IMR-90 (cell line): Measurements from ENCODE around the gene ZNF570. TPM values are rescaled to one million over a fixed set of nuclear protein-coding genes. Genes with fewer than 3 reads are reported as not detected.

ENCODE experiments used
- ATAC-seq: fragments of 200-7000 bp; cut with Tn5 transposase; 2 replicates; pipeline ENCODE4 v1.9.1; 2020; ENCODE audit warnings: low read depth, mild to moderate bottlenecking, moderate library complexity
- BruUV-seq: library from RNA; stranded (reverse); fragments of 400-500 nt; replicated peaks from 2 replicates; lab custom pipeline; 2021; lab: Mats Ljungman, UMichigan
- CTCF ChIA-PET: fragments of 300-600 bp; formaldehyde crosslinking; extraction: SDS; loops from one replicate; lab custom pipeline; 2021; ENCODE audit warnings: antibody characterized with exemption; lab: Yijun Ruan, JAX
- POLR2A ChIA-PET: fragments of 300-600 bp; sonication (Branson Sonifier 250); formaldehyde crosslinking; loops from one replicate; lab custom pipeline; 2022; ENCODE audit warnings: antibody characterized with exemption; ENCODE audit not compliant: unreplicated experiment; lab: Charles Lee
- DNase-seq: peaks from one replicate; pipeline ENCODE4 v3.0.0; 2013
- H2AFZ ChIP-seq: replicated peaks from 2 replicates; pipeline ENCODE3; 2013; ENCODE audit warnings: low read length, mild to moderate bottlenecking; ENCODE audit not compliant: poor library complexity
- H2AK5ac ChIP-seq: 2 replicates; pipeline ENCODE4 v1.6.1; 2013; ENCODE audit warnings: low read depth, low read length, inconsistent platforms
- H2AK9ac ChIP-seq: replicated peaks from 2 replicates; pipeline ENCODE3; 2013; ENCODE audit warnings: mild to moderate bottlenecking, low read depth, low read length, moderate library complexity; ENCODE audit not compliant: poor library complexity
- H2BK120ac ChIP-seq: 2 replicates; pipeline ENCODE4 v1.6.1; 2013; ENCODE audit warnings: low read depth, low read length, inconsistent platforms
- H2BK15ac ChIP-seq: 3 replicates; pipeline ENCODE4 v1.6.1; 2013; ENCODE audit warnings: low read depth, low read length, inconsistent platforms
- H2BK20ac ChIP-seq: 2 replicates; pipeline ENCODE4 v1.6.1; 2013; ENCODE audit warnings: low read depth, mild to moderate bottlenecking, inconsistent platforms, low read length, moderate library complexity
- H2BK5ac ChIP-seq: 2 replicates; pipeline ENCODE4 v1.6.1; 2013; ENCODE audit warnings: mild to moderate bottlenecking, low read depth, low read length, inconsistent platforms; ENCODE audit not compliant: poor library complexity, severe bottlenecking
- H3K14ac ChIP-seq: replicated peaks from 2 replicates; pipeline ENCODE4 v1.6.1; 2013; ENCODE audit warnings: low read depth, low read length, inconsistent platforms
- H3K18ac ChIP-seq: 2 replicates; pipeline ENCODE4 v1.6.1; 2013; ENCODE audit warnings: low read depth, low read length, control low read depth
- H3K23ac ChIP-seq: 2 replicates; pipeline ENCODE4 v1.6.1; 2013; ENCODE audit warnings: low read depth, low read length, inconsistent platforms
- H3K27ac ChIP-seq: 2 replicates; pipeline ENCODE4 v1.5.1; 2013; ENCODE audit warnings: mild to moderate bottlenecking, control low read depth, low read length; ENCODE audit not compliant: insufficient read depth
- H3K27me3 ChIP-seq: 2 replicates; pipeline ENCODE4 v1.6.1; 2013; ENCODE audit warnings: low read length; ENCODE audit not compliant: control insufficient read depth, insufficient read depth
- H3K36me3 ChIP-seq: 2 replicates; pipeline ENCODE4 v1.6.1; 2013; ENCODE audit warnings: low read length, mixed read lengths; ENCODE audit not compliant: control insufficient read depth, insufficient read depth
- H3K4ac ChIP-seq: 2 replicates; pipeline ENCODE4 v1.6.1; 2013; ENCODE audit warnings: low read depth, low read length, inconsistent platforms
- H3K4me1 ChIP-seq: 2 replicates; pipeline ENCODE4 v1.6.1; 2013; ENCODE audit warnings: low read length, mixed read lengths; ENCODE audit not compliant: control insufficient read depth, insufficient read depth
- H3K4me2 ChIP-seq: 2 replicates; pipeline ENCODE4 v1.6.1; 2013; ENCODE audit warnings: low read depth, mild to moderate bottlenecking, control low read depth, low read length, moderate library complexity
- H3K4me3 ChIP-seq: 2 replicates; pipeline ENCODE4 v1.5.1; 2013; ENCODE audit warnings: low read depth, mild to moderate bottlenecking, control low read depth, low read length, moderate library complexity; ENCODE audit not compliant: insufficient read depth
- H3K56ac ChIP-seq: 2 replicates; pipeline ENCODE4 v1.6.1; 2013; ENCODE audit warnings: low read length, inconsistent platforms; ENCODE audit not compliant: insufficient read depth; ENCODE audit errors: extremely low read depth
- H3K79me1 ChIP-seq, 2 experiments: 2 replicates each; pipeline ENCODE4 v1.6.1; 2013; ENCODE audit warnings: low read length in 2 of 2, inconsistent platforms in 1 of 2, low read depth in 1 of 2
- H3K9ac ChIP-seq: 2 replicates; pipeline ENCODE4 v1.6.1; 2013; ENCODE audit warnings: low read depth, low read length, control low read depth
- H3K9me1 ChIP-seq: 2 replicates; pipeline ENCODE4 v1.6.1; 2013; ENCODE audit warnings: low read length, inconsistent platforms; ENCODE audit not compliant: insufficient read depth
- H3K9me3 ChIP-seq: 2 replicates; pipeline ENCODE4 v1.6.1; 2013; ENCODE audit warnings: low read length; ENCODE audit not compliant: control insufficient read depth, insufficient read depth
- H4K20me1 ChIP-seq: 2 replicates; pipeline ENCODE4 v1.6.1; 2013; ENCODE audit warnings: low read length, inconsistent platforms; ENCODE audit not compliant: insufficient read depth
- H4K5ac ChIP-seq: 2 replicates; pipeline ENCODE4 v1.6.1; 2013; ENCODE audit warnings: mild to moderate bottlenecking, low read depth, low read length, control low read depth
- H4K8ac ChIP-seq, 2 experiments: 2 replicates each; pipeline ENCODE4 v1.6.1; 2013; ENCODE audit warnings: low read depth in 2 of 2, low read length in 2 of 2, control low read depth in 1 of 2, inconsistent platforms in 1 of 2
- H4K91ac ChIP-seq: 2 replicates; pipeline ENCODE4 v1.6.1; 2013; ENCODE audit warnings: low read depth, low read length, inconsistent platforms; ENCODE audit not compliant: insufficient read depth
- CEBPB ChIP-seq: IDR thresholded peaks from 2 replicates; pipeline ENCODE4 v1.6.1; 2012; ENCODE audit warnings: low read depth, low read length, improper control_type of control experiment
- ELK1 ChIP-seq: fragments of 150-350 bp; IDR thresholded peaks from 2 replicates; pipeline ENCODE4 v1.6.1; 2016; ENCODE audit warnings: low read depth, mild to moderate bottlenecking, low read length, moderate library complexity, borderline replicate concordance
- WGBS, 2 experiments: methylation state at CpG; one replicate each; pipeline versions ENCODE4 v1.1.5 to v1.1.7; 2013; ENCODE audit warnings: missing lambda C conversion rate in 2 of 2; ENCODE audit not compliant: insufficient read length in 1 of 2; ENCODE audit errors: extremely low coverage in 2 of 2; 5-methylcytosine and 5-hydroxymethylcytosine counted together
- dilution Hi-C: fragments of 300-500 bp; cut with HindIII; formaldehyde crosslinking; loops from one replicate; pipeline ENCODE4 v1.14.3; 2018; ENCODE audit warnings: low sequenced_read_pairs; ENCODE audit not compliant: unreplicated experiment
- in situ Hi-C: fragments of 300-500 bp; cut with MboI; formaldehyde crosslinking; loops from 3 replicates; pipeline ENCODE4 v1.14.3; 2019; ENCODE audit warnings: low sequenced_read_pairs, inconsistent platforms, mixed read lengths
- intact Hi-C: fragments of 100-400 bp; cut with micrococcal nuclease; formaldehyde crosslinking; loops from 2 replicates; pipeline ENCODE4 v1.10.0; 2022
- polyA plus RNA-seq, 3 experiments: library from polyadenylated mRNA; depleted of rRNA; stranded (reverse); fragments of >200 nt; gene quantifications; 2 replicates each; pipeline ENCODE4 v1.2.3, GENCODE V29; 2012; ENCODE audit warnings: low replicate concordance in 1 of 3
- total RNA-seq: library from RNA; depleted of rRNA; stranded (reverse); fragments of >200 nt; gene quantifications from 2 replicates; pipeline ENCODE4 v1.2.3, GENCODE V29; 2012

The ZNF570 gene
- total and polyA plus RNA-seq, 2 of the 4 experiments (the other 2 are of a cell fraction): 1.5 to 9.3 TPM

GRCh38 chr19:37519890-37520289 is 50.7 kb downstream of the ZNF570 start:
- no peak overlapping the region for H3K18ac ChIP-seq
- DNase-seq: peak; percentile 28
- no peaks in the 10 kb centered on the region for H3K9me1 ChIP-seq
- H2BK20ac ChIP-seq: no peak overlapping the region
- H3K27me3 ChIP-seq: no peaks in the 10 kb centered on the region
- WGBS, 2 experiments: no CpG with 5 or more reads among the region's 2 CpGs
- H3K36me3 ChIP-seq: no peaks in the 10 kb centered on the region
- no peak overlapping the region for H2AK5ac ChIP-seq
- no peak overlapping the region for H2BK5ac ChIP-seq
- H2AFZ ChIP-seq: no peak overlapping the region
- no peaks in the 10 kb centered on the region for H3K79me1 ChIP-seq
- no peak overlapping the region for H3K56ac ChIP-seq
- no peak overlapping the region for H3K9ac ChIP-seq
- no peak overlapping the region for H3K4ac ChIP-seq
- no peak overlapping the region for H3K23ac ChIP-seq
- in situ Hi-C loops: no loop called here
- no peak overlapping the region for H3K14ac ChIP-seq
- no TSS peak for BruUV-seq
- TF ChIP-seq ELK1 (no peak), CEBPB (no peak)
- POLR2A ChIA-PET: no interaction called here
- H2AK9ac ChIP-seq: no peak overlapping the region
- CTCF ChIA-PET: no interaction called here
- no peak overlapping the region for H3K4me3 ChIP-seq
- intact Hi-C loops: no loop called here
- H3K4me2 ChIP-seq: no peak overlapping the region
- H3K9me3 ChIP-seq: peaks cover 30% of the 10 kb centered on the region
- H4K8ac ChIP-seq: no peak overlapping the region
- no peak for ATAC-seq
- no peak overlapping the region for H3K27ac ChIP-seq
- no peaks in the 10 kb centered on the region for H4K20me1 ChIP-seq
- H4K91ac ChIP-seq: no peak overlapping the region
- H2BK15ac ChIP-seq: no peak overlapping the region
- no peaks in the 10 kb centered on the region for H3K4me1 ChIP-seq
- dilution Hi-C loops: no loop called here
- no peak overlapping the region for H2BK120ac ChIP-seq
- H4K5ac ChIP-seq: no peak overlapping the region
